Endothelial cell of umbilical vein (primary cell): ENCODE data around the gene MFAP1. TPM values are rescaled to one million over a fixed set of nuclear protein-coding genes. Genes with fewer than 3 reads are reported as not detected.

Source experiments
- BruUV-seq: library from RNA; stranded (reverse); fragments of 400-500 nt; replicated peaks from 2 replicates; lab custom pipeline; 2021; lab: Mats Ljungman, UMichigan
- CTCF ChIA-PET: fragments of 300-600, 350-600 bp; sonication (Branson Sonifier 250); formaldehyde crosslinking; loops from one replicate; lab custom pipeline; 2021; ENCODE audit warnings: antibody characterized with exemption, inconsistent platforms; lab: Charles Lee
- POLR2A ChIA-PET: fragments of 300-600, 350-600 bp; sonication (Branson Sonifier 250); formaldehyde crosslinking; loops from one replicate; lab custom pipeline; 2021; ENCODE audit warnings: antibody characterized with exemption, inconsistent platforms; lab: Charles Lee
- DNase-seq: peaks from one replicate; pipeline ENCODE4 v3.0.0-alpha.2; 2011; ENCODE audit warnings: low read depth, low spot score
- FAIRE-seq: peaks from 2 replicates; lab custom pipeline; 2011; peaks lifted over from hg19 to GRCh38; lab: Jason Lieb, UNC
- H2AFZ ChIP-seq: 2 replicates; pipeline ENCODE4 v1.6.0; 2012; ENCODE audit warnings: low read depth, low read length, control low read depth, inconsistent platforms
- H3K27ac ChIP-seq: 2 replicates; pipeline ENCODE4 v1.5.1; 2011; ENCODE audit warnings: low read depth, mild to moderate bottlenecking, control low read depth, low read length, moderate library complexity; ENCODE audit not compliant: insufficient read depth
- H3K27me3 ChIP-seq, 2 experiments: 2 replicates each; pipeline versions ENCODE4 v1.6.0 to v1.6.1; 2011; ENCODE audit warnings: low read length in 2 of 2, mixed read lengths in 1 of 2; ENCODE audit not compliant: control insufficient read depth in 2 of 2, insufficient read depth in 2 of 2
- H3K36me3 ChIP-seq, 2 experiments: 2 replicates in 1 of 2; 3 replicates in 1 of 2; pipeline ENCODE4 v1.5.1; 2011; ENCODE audit warnings: low read length in 2 of 2, mild to moderate bottlenecking in 1 of 2, moderate library complexity in 1 of 2; ENCODE audit not compliant: control insufficient read depth in 2 of 2, insufficient read depth in 2 of 2; ENCODE audit errors: extremely low read depth in 1 of 2
- H3K4me1 ChIP-seq: 3 replicates; pipeline ENCODE4 v1.5.1; 2011; ENCODE audit warnings: mild to moderate bottlenecking, low read length; ENCODE audit not compliant: control insufficient read depth, insufficient read depth; ENCODE audit errors: extremely low read depth
- H3K4me2 ChIP-seq: 2 replicates; pipeline ENCODE4 v1.6.1; 2011; ENCODE audit warnings: low read length, control low read depth, mixed read lengths; ENCODE audit not compliant: insufficient read depth
- H3K4me3 ChIP-seq, 3 experiments: fragments of 200-600 bp in 1 of 3; sonication (generic), shearing (Covaris generic) in 1 of 3; replicated peaks in 1 of 3; 2 replicates each; pipeline ENCODE4 v1.5.1; 2011 to 2016; ENCODE audit warnings: control low read depth in 3 of 3, low read length in 3 of 3, mild to moderate bottlenecking in 2 of 3, inconsistent platforms in 1 of 3, low read depth in 1 of 3, moderate library complexity in 1 of 3; ENCODE audit not compliant: insufficient read depth in 1 of 3
- H3K79me2 ChIP-seq: 2 replicates; pipeline ENCODE4 v1.6.0; 2012; ENCODE audit warnings: low read length, inconsistent platforms; ENCODE audit not compliant: control insufficient read depth, insufficient read depth
- H3K9ac ChIP-seq: replicated peaks from 2 replicates; pipeline ENCODE3; 2011; ENCODE audit warnings: low read length, control low read depth; ENCODE audit not compliant: insufficient read depth; ENCODE audit errors: extremely low read depth
- H3K9me1 ChIP-seq: replicated peaks from 3 replicates; pipeline ENCODE4 v1.6.0; 2011; ENCODE audit warnings: mild to moderate bottlenecking, low read length; ENCODE audit not compliant: control insufficient read depth, insufficient read depth; ENCODE audit errors: extremely low read depth
- H3K9me3 ChIP-seq: replicated peaks from 2 replicates; pipeline ENCODE4 v1.5.1; 2012; ENCODE audit warnings: low read length, inconsistent platforms; ENCODE audit not compliant: control insufficient read depth, insufficient read depth
- H4K20me1 ChIP-seq: replicated peaks from 2 replicates; pipeline ENCODE3; 2011; ENCODE audit warnings: mild to moderate bottlenecking, low read length; ENCODE audit not compliant: control insufficient read depth, insufficient read depth; ENCODE audit errors: extremely low read depth
- EZH2 ChIP-seq: IDR thresholded peaks from 2 replicates; pipeline ENCODE4 v1.6.1; 2012; ENCODE audit warnings: borderline replicate concordance, low read depth, mild to moderate bottlenecking, moderate library complexity, low read length, inconsistent platforms; ENCODE audit not compliant: severe bottlenecking
- FOS ChIP-seq: IDR thresholded peaks from 2 replicates; pipeline ENCODE4 v1.6.1; 2011; ENCODE audit warnings: mild to moderate bottlenecking, low read length, moderate library complexity, borderline replicate concordance; ENCODE audit not compliant: insufficient read depth
- GATA2 ChIP-seq: IDR thresholded peaks from 2 replicates; pipeline ENCODE4 v1.7.0; 2011; ENCODE audit warnings: low read depth, mild to moderate bottlenecking, moderate library complexity, mixed read lengths, low read length; ENCODE audit not compliant: insufficient read length, insufficient read depth
- JUN ChIP-seq: IDR thresholded peaks from 2 replicates; pipeline ENCODE4 v1.6.1; 2011; ENCODE audit warnings: borderline replicate concordance, low read depth; ENCODE audit not compliant: insufficient read length, insufficient read depth
- MYC ChIP-seq: IDR thresholded peaks from one replicate; pipeline ENCODE4 v1.6.1; 2011; ENCODE audit warnings: mild to moderate bottlenecking, low read depth, low read length
- POLR2A ChIP-seq: IDR thresholded peaks from 2 replicates; pipeline ENCODE4 v1.6.1; 2012; ENCODE audit warnings: low read depth, mild to moderate bottlenecking, control low read depth, low read length
- POLR2AphosphoS5 ChIP-seq: IDR thresholded peaks from 2 replicates; pipeline ENCODE4 v1.6.1; 2012; ENCODE audit warnings: low read depth, mild to moderate bottlenecking, control low read depth, low read length, moderate library complexity; ENCODE audit not compliant: insufficient read depth
- dilution Hi-C: fragments of 300-500 bp; cut with MboI; formaldehyde crosslinking; loops from one replicate; pipeline ENCODE4 v1.15.0; 2019; ENCODE audit warnings: low sequenced_read_pairs; ENCODE audit not compliant: extremely low pct_ligation_motif_present
- intact Hi-C: fragments of 100-400 bp; cut with micrococcal nuclease; formaldehyde crosslinking; loops from one replicate; pipeline ENCODE4 v1.10.0; 2022
- polyA plus RNA-seq, 4 experiments: library from polyadenylated mRNA; depleted of rRNA in 3 of 4; stranded (reverse) in 3 of 4; unstranded in 1 of 4; fragments of >200 nt; gene quantifications; 2 replicates each; pipeline versions ENCODE4 v1.2.1 to v1.2.3, GENCODE V29; 2011 to 2012; ENCODE audit warnings: missing spikeins in 1 of 4
- total RNA-seq: library from RNA; stranded (reverse); gene quantifications from 2 replicates; pipeline ENCODE4 v1.2.3, GENCODE V29; 2021
- TF ChIP-seq, protein P1 (sequence below): IDR thresholded peaks from 2 replicates; pipeline ENCODE4 v1.6.1; 2011; ENCODE audit not compliant: insufficient read depth, insufficient read length
- TF ChIP-seq, protein P2 (sequence below), 2 donors: IDR thresholded peaks; 1 replicate in 1 of 2; 2 replicates in 1 of 2; pipeline ENCODE4 v1.5.1; 2011; ENCODE audit warnings: low read length in 2 of 2, mild to moderate bottlenecking in 2 of 2, moderate library complexity in 2 of 2, control low read depth in 1 of 2, inconsistent platforms in 1 of 2, low read depth in 1 of 2; ENCODE audit not compliant: insufficient read depth in 1 of 2; ENCODE audit errors: extremely low read depth in 1 of 2

MFAP1 gene
- total and polyA plus RNA-seq, 2 donors (not counting 3 experiments of a cell fraction or from before 2014, with no cell fraction given), result 12.9 to 30.5 TPM

- H3K9me1 ChIP-seq, result no peaks in the 10 kb centered on the region
- no peaks in the 10 kb centered on the region for H4K20me1 ChIP-seq
- intact Hi-C loops, result loop anchor here (2.0 to 5.0 kb wide), 2 partner anchors 554 to 627 kb away; partner anchors contain the start of gene CTDSPL2
- TF ChIP-seq FOS (no peak), JUN (no peak), GATA2 (no peak), MYC (no peak), EZH2 (no peak), POLR2A (no peak), POLR2AphosphoS5 (no peak)
- TF ChIP-seq, protein P1, sequence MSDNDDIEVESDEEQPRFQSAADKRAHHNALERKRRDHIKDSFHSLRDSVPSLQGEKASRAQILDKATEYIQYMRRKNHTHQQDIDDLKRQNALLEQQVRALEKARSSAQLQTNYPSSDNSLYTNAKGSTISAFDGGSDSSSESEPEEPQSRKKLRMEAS, result no peak
- TF ChIP-seq, protein P2, sequence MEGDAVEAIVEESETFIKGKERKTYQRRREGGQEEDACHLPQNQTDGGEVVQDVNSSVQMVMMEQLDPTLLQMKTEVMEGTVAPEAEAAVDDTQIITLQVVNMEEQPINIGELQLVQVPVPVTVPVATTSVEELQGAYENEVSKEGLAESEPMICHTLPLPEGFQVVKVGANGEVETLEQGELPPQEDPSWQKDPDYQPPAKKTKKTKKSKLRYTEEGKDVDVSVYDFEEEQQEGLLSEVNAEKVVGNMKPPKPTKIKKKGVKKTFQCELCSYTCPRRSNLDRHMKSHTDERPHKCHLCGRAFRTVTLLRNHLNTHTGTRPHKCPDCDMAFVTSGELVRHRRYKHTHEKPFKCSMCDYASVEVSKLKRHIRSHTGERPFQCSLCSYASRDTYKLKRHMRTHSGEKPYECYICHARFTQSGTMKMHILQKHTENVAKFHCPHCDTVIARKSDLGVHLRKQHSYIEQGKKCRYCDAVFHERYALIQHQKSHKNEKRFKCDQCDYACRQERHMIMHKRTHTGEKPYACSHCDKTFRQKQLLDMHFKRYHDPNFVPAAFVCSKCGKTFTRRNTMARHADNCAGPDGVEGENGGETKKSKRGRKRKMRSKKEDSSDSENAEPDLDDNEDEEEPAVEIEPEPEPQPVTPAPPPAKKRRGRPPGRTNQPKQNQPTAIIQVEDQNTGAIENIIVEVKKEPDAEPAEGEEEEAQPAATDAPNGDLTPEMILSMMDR (IDR thresholded peaks at IDR 0.05; ENCODE audit: extremely low read depth in 1 of 2, insufficient read depth in 1 of 2, low read depth in 1 of 2, low read length in 2 of 2), result no peak
- H3K4me2 ChIP-seq, result no peak overlapping the region
- no peak overlapping the region for H3K27ac ChIP-seq
- BruUV-seq, result no TSS peak
- ChIA-PET CTCF (interaction anchor here (3.4 kb wide), 1 partner anchor 628 kb away, joined by 28 read pairs; no protein-coding TSS in a partner anchor), POLR2A (no interaction called here)
- H3K9ac ChIP-seq, result no peak overlapping the region
- DNase-seq (no peak), FAIRE-seq (no peak)
- H3K4me1 ChIP-seq, result no peaks in the 10 kb centered on the region
- H3K9me3 ChIP-seq, result no peaks in the 10 kb centered on the region
- no peaks in the 10 kb centered on the region for H3K79me2 ChIP-seq
- H3K36me3 ChIP-seq, result peaks cover 6% of the 10 kb centered on the region in 2 experiments
- no peaks in the 10 kb centered on the region for H3K27me3 ChIP-seq
- H2AFZ ChIP-seq, result no peak overlapping the region
- dilution Hi-C loops, result no loop called here
- H3K4me3 ChIP-seq, result no peak overlapping the region
Observed at GRCh38 chr15:43873651-43874050, 49.2 kb upstream of the MFAP1 start.
